ENCODE results near the gene HSD3B7.

HSD3B7 gene

DNA sequence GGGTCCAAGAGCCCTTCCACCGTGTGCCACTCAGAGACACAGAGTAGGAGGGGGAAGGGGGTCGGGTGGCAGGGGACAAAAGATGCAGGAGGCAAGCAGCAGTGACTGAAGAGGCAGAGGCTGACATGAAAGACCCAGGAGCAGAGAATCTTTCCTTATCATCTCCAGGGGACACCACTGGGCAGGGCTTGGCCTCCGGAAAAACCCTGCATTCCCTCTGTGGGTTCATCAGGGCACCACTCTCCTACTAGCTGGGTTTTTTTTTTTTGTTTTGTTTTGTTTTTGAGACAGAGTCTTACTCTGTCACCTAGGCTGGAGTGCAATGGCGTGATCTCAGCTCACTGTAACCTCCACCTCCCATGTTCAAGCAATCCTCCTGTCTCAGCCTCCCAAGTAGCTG is 46.3 kb downstream of the HSD3B7 start:
- no peak for DNase-seq

DNA sequence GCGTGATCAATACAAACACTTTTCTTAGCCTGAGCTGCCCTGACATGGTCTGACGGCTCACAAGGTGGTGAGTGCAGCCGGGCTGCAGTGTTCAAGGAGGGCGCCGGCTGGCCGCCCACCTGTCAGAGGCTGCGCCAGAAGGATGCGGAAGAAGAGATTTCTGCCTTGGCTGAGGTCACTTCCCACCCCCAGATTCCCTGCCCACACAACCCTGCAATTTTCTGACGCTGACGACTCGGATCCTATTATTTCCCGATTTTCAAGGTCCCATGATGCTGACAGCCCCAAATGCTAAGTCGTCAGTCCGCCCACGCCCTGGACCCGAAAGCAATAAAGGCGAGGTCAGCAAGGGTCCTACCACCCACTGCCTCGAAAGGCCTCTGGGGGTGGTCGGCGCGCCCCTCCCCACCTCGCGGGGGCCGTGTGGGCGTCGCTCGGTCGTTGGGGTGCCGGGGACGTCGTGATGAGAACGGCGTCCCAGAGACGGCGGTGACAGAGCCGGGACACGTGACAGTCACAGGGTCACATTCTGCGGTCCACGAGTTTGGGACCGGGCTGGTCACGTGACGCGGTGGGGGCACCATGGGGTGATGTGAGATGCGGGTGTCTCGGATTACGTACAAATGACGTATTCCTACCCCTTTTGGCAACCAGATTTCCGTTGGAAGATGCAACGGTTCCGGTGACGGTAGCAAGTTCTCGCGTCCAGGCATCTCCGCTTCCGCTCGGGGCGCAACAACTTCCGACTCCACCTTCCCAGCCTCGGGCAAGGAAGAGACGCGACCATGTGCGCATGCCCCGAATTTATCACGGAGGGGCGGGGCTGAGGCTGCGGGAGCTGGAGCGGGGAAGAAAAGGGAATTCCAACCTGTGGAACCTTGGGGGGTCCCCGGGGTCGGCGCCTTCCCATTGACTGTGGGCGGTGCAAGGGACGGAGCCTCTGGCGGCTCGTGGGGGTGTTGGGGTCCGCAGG is 48.0 kb downstream of the HSD3B7 start, which contains the start of gene STX4:
Gene STX4, plus strand, starts transcription at position 823 of the 973 bp plus-strand sequence. CDS start 248 bp downstream, outside the sequence.
- DNase-seq: peak; percentile 94

DNA sequence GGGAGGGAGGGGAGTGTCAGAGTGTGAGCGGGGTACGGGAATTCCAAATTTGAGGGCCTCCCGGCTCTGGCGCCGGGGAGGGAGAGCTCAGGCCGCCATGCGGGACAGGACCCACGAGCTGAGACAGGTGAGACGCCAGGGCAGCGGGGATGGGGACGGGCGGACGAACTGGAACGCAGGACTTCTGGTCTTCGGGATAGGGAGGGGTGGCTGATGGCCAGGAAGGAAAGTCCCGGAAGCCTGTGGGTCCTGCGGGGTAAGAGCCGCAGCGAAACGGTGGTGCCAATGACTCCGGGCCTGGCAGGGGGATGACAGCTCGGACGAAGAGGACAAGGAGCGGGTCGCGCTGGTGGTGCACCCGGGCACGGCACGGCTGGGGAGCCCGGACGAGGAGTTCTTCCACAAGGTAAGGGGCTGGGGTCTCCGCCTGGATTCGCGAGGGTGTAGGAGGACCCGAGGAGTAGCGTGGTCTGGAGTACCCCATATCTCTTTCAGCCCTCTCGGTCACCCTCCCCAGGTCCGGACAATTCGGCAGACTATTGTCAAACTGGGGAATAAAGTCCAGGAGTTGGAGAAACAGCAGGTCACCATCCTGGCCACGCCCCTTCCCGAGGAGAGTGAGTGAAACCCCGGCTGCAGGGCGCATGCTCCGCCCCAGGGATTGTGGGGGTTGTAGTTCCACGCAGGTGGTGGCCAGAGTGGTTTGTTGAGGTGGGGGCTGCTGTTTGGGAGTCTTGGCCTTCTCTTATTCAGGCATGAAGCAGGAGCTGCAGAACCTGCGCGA is 48.9 kb downstream of the HSD3B7 start:
- DNase-seq: peak; percentile 77

DNA sequence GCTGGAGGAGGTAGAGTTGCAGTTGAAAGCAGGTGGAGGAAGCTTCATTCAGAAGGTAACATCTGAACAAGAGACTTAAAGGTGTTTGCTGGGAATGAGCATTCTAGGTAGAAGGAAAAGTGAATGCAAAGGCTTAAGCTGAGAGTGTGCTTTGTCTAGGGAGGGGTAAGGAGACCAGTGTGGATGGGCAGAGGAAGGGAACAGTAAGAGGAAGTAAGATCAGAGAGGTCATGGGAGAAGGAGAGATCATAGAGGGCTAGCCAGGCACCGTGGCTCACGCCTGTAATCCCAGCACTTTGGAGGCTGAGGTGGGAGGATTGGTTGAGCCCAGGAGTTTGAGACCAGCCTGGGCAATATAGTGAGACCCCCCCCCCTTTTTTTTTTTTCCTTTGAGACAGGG is 51.7 kb downstream of the HSD3B7 start:
- no peak for DNase-seq
